B cell (primary cell): ENCODE data around the gene PP2D1.

Experiments used
- EZH2 ChIP-seq: IDR thresholded peaks from 2 replicates; pipeline ENCODE4 v1.6.1; 2012; ENCODE audit warnings: borderline replicate concordance, low read depth, mild to moderate bottlenecking, moderate library complexity, low read length; ENCODE audit not compliant: insufficient read depth, poor library complexity, severe bottlenecking
- TF ChIP-seq, protein P1 (sequence below): fragments of 200-600 bp; IDR thresholded peaks from one replicate; pipeline ENCODE4 v1.8.0; 2022; ENCODE audit warnings: antibody characterized with exemption, mild to moderate bottlenecking

DNA sequence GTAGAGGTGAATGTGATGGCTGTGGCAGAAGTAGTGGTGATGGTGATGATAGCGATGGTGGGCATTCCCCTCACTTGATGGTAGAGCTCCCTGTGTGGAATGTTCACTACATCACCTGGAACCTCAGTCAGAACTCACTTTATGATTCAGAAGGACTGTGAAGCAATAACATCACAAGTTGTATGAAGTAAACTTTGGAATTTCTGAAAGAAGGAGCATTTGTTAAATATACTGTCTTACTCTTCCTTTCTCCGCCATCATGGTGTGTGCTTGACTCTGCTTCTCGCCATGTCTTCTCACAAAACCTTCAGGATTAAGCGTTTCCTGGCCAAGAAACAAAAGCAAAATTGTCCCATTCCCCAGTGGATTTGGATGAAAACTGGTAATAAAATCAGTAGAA, at the start of gene PP2D1:
- TF ChIP-seq, protein P1, sequence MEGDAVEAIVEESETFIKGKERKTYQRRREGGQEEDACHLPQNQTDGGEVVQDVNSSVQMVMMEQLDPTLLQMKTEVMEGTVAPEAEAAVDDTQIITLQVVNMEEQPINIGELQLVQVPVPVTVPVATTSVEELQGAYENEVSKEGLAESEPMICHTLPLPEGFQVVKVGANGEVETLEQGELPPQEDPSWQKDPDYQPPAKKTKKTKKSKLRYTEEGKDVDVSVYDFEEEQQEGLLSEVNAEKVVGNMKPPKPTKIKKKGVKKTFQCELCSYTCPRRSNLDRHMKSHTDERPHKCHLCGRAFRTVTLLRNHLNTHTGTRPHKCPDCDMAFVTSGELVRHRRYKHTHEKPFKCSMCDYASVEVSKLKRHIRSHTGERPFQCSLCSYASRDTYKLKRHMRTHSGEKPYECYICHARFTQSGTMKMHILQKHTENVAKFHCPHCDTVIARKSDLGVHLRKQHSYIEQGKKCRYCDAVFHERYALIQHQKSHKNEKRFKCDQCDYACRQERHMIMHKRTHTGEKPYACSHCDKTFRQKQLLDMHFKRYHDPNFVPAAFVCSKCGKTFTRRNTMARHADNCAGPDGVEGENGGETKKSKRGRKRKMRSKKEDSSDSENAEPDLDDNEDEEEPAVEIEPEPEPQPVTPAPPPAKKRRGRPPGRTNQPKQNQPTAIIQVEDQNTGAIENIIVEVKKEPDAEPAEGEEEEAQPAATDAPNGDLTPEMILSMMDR = no peak
- no peak for TF ChIP-seq EZH2
